ENCODE results near the gene SHTN1.

The SHTN1 gene

DNA sequence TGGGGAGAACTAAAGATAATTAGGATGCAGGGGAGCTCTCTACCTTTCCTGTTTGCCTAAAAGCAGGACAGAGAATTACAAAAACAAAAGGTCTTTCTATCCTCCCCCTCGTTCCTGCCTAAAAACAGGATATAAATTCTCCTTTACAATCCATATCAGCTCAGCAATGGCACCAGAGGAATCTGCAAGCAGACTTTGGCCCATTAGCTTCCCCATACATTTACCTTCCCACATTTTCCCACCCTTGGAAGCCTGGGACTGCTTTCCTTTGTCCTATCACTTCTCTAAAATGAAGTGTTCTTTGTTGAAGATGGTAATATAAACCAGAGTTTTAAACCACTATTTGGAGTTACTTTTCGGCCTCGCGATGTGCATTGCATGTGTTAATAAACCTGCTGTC, 15.5 kb downstream of the SHTN1 start:
- no peak for FAIRE-seq
- DNase-seq (ENCODE audit: insufficient read length, low spot score) = no peak
- TF ChIP-seq, protein P1, sequence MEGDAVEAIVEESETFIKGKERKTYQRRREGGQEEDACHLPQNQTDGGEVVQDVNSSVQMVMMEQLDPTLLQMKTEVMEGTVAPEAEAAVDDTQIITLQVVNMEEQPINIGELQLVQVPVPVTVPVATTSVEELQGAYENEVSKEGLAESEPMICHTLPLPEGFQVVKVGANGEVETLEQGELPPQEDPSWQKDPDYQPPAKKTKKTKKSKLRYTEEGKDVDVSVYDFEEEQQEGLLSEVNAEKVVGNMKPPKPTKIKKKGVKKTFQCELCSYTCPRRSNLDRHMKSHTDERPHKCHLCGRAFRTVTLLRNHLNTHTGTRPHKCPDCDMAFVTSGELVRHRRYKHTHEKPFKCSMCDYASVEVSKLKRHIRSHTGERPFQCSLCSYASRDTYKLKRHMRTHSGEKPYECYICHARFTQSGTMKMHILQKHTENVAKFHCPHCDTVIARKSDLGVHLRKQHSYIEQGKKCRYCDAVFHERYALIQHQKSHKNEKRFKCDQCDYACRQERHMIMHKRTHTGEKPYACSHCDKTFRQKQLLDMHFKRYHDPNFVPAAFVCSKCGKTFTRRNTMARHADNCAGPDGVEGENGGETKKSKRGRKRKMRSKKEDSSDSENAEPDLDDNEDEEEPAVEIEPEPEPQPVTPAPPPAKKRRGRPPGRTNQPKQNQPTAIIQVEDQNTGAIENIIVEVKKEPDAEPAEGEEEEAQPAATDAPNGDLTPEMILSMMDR (IDR thresholded peaks at IDR 0.05; ENCODE audit: insufficient read depth, missing control alignments) = no peak

DNA sequence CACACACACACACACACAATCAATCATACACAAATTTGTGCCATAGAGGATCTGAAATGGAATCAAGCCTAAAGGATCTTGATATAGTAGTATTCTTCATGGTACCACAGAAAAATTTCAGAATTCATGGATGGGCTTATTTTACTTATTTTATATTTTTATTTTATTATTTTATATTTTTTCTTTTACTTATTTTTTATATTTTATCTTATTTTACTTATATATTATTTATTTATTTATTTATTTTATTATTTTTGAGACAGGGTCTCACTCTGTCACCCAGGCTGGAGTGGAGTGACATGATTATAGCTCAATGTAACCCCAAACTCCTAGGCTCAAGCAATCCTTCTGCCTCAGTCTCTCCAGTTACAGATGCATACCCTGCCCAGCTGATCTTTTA, 16.7 kb downstream of the SHTN1 start:
- TF ChIP-seq, protein P1 (IDR thresholded peaks at IDR 0.05; ENCODE audit: insufficient read depth, missing control alignments) = no peak
- FAIRE-seq (no peak), DNase-seq (ENCODE audit: insufficient read length, low spot score) (no peak)

DNA sequence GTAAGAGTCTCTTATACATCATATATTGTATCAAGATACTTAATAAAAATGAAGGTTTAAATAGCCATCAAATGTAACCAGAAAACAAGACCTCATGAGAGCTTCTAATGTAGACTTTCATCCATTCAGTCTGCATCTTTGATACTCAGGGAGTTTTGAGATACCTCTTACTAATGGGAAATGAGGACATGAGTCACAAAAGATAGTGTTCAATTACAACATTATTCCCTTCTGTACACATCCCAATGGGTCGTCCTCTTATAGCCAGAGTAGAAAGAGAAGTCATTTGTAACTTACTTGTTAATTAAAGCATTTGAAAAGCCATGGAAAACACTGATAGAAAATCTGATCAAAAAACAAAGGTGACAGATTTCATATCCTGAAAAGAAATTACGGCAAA, 19.4 kb downstream of the SHTN1 start:
- FAIRE-seq (no peak), DNase-seq (ENCODE audit: insufficient read length, low spot score) (no peak)
- TF ChIP-seq, protein P1 (IDR thresholded peaks at IDR 0.05; ENCODE audit: insufficient read depth, missing control alignments) = no peak

DNA sequence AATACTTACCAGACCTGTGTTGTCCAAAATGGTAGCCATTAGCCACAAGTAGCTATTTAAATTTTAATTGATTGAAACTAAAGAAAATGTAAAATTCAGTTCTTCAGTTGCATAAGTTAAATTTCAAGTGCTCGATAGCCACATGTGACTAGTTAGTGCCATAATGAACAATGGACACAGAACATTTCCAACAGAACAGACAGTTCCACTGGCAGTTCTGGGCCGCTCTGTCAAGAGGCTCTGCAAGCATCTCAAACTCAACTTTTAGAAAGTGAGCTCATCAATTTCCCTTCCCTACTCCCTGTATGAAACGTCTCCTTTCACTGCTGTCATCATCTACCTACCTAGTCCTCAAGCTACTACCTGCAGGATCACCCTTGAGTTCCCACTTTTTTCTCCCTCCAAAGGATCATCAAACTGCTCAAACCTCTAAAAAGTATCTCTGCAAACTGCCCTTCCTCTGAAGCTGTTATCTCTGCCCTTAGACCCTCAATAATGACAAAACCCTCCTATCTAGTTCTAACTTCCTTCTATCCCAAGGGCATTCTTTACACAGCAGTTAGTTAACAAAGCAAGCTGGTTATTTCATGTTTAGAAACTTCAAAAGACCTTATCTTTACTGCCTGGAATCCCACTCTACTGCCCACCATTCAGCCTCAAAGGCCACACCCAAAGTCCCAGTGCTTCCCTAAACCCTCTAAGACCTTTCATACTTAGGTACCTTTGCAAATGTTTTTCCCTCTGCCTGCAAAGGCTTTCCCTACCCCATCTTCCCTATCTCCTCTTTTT, 20.6 kb downstream of the SHTN1 start:
- DNase-seq (ENCODE audit: insufficient read length, low spot score) = no peak
- TF ChIP-seq, protein P1 (IDR thresholded peaks at IDR 0.05; ENCODE audit: insufficient read depth, missing control alignments) = no peak
- FAIRE-seq = no peak

DNA sequence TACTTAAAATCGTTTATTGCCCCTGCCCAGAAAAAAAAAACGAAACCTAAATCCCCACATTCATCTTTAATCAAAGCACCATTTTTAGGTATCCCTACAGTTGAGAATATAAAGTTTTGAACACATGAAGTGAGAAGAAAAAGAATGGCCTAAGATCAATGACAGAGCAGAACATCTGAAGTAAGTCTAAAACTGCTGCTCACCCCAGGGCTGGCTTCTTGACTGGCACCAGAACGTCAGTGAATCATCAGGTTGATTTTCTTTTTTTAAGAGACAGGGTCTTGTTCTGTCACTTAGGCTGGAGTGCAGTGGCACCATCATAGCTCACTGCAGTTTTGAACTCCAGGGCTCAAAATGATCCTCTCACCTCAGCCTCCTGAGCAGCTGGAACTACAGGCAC, 24.9 kb downstream of the SHTN1 start:
- FAIRE-seq (no peak), DNase-seq (ENCODE audit: insufficient read length, low spot score) (no peak)
- TF ChIP-seq, protein P1 (IDR thresholded peaks at IDR 0.05; ENCODE audit: insufficient read depth, missing control alignments) = no peak

DNA sequence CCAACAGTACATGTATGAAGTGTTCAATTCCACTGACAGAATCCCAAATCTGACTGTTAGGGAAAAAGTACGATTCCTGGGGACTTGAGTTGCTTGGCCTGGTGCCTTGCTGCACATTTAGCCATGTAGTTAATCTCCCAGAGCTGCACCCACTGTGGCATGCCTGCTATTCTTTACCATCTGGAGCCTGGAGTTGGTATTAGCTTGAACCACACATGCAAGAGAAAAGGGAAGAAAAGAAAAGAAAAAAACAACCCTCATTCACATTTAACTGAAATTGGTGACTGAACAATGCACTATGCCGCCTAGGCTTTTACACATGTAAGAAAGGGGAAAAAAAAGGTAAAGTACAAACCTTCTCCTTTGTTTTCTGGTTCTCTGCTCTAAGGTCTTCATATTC, 26.1 kb downstream of the SHTN1 start:
- TF ChIP-seq, protein P1 (IDR thresholded peaks at IDR 0.05; ENCODE audit: insufficient read depth, missing control alignments) = no peak
- no peak for DNase-seq (ENCODE audit: insufficient read length, low spot score)

DNA sequence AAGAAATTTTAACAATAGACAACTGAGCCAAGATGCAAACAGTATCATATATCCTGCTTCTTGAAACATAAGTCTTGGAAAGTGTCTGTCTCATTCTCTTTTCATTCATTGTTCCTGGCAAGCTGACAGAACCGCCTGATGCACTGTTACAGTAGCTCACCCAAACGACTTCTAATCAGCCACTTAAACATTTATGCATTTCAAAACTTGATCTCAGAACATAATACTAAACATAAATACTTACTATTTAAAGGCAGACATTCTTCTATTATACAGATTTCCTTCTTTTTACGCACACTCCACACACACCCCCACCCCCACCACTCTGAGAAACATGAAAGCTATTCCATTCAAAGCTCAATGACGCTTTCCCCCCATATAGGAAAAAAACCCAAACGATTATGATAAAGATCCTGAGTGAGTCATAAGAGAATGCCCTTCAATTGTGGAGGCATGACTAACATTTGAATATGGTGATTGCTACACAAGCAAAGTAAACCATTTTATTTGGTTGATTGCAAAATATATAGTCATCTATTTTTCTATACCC, 30.5 kb downstream of the SHTN1 start:
- FAIRE-seq (no peak), DNase-seq (ENCODE audit: insufficient read length, low spot score) (no peak)
- TF ChIP-seq, protein P1 (IDR thresholded peaks at IDR 0.05; ENCODE audit: insufficient read depth, missing control alignments) = no peak

More for the DNA sequence above, 26.1 kb downstream of the SHTN1 start:
- FAIRE-seq = no peak
